MV-4-11 (cell line): ENCODE data around the gene KLHDC8A.
"Not testable (repeated sequence)": the region's sequence is repeated elsewhere in the genome, so short reads cannot be mapped to it uniquely, and the experiment has no call there.

Source experiments
- DNase-seq: peaks from one replicate; lab custom pipeline; 2025; lab: John Stamatoyannopoulos, UW

KLHDC8A gene

GRCh38 chr1:205371871-205372660 lies 15.3 kb upstream of the KLHDC8A start:
- no peak for DNase-seq

GRCh38 chr1:205370780-205371179 lies 14.1 kb upstream of the KLHDC8A start:
- no peak for DNase-seq

- no peak for DNase-seq
These were observed 13.0 kb upstream of the KLHDC8A start for GRCh38 chr1:205369701-205370123.

GRCh38 chr1:205368478-205368877 lies 11.8 kb upstream of the KLHDC8A start:
- no peak for DNase-seq

GRCh38 chr1:205365945-205366463 lies 9.3 kb upstream of the KLHDC8A start:
- DNase-seq, result no peak

GRCh38 chr1:205365086-205365485 lies 8.4 kb upstream of the KLHDC8A start:
- not testable (repeated sequence) for DNase-seq

- DNase-seq, result no peak
These were observed 4.2 kb upstream of the KLHDC8A start for GRCh38 chr1:205360891-205361290.

GRCh38 chr1:205359771-205360565 lies 3.2 kb upstream of the KLHDC8A start:
- DNase-seq, result no peak

- DNase-seq, result no peak
These were observed 1.9 kb upstream of the KLHDC8A start for GRCh38 chr1:205358579-205358978.

GRCh38 chr1:205357567-205357966 lies 845 bp upstream of the KLHDC8A start:
- DNase-seq, result no peak

GRCh38 chr1:205355075-205355453 lies 1.7 kb downstream of the KLHDC8A start:
- DNase-seq, result no peak

- peak; percentile 47 for DNase-seq
These were observed 2.3 kb downstream of the KLHDC8A start for GRCh38 chr1:205354259-205355074.

- no peak for DNase-seq
These were observed 3.1 kb downstream of the KLHDC8A start for GRCh38 chr1:205353612-205354011.

- DNase-seq, result no peak
These were observed 3.5 kb downstream of the KLHDC8A start for GRCh38 chr1:205353191-205353590.

GRCh38 chr1:205351984-205352713 lies 4.6 kb downstream of the KLHDC8A start:
- no peak for DNase-seq

- DNase-seq, result no peak
These were observed 6.0 kb downstream of the KLHDC8A start for GRCh38 chr1:205350691-205351141.

GRCh38 chr1:205350124-205350523 lies 6.6 kb downstream of the KLHDC8A start:
- no peak for DNase-seq

- no peak for DNase-seq
These were observed 7.9 kb downstream of the KLHDC8A start for GRCh38 chr1:205348554-205349487.

GRCh38 chr1:205346956-205347574 lies 9.7 kb downstream of the KLHDC8A start:
- DNase-seq, result no peak

GRCh38 chr1:205345761-205346160 lies 11.0 kb downstream of the KLHDC8A start:
- DNase-seq, result no peak
